Measurements from ENCODE around the gene ZNF326. TPM values are rescaled to one million over a fixed set of nuclear protein-coding genes. Genes with fewer than 3 reads are reported as not detected.

The ZNF326 gene
- total and polyA plus RNA-seq, 2 experiments from 2014 or later = 16.5 to 36.1 TPM

DNA sequence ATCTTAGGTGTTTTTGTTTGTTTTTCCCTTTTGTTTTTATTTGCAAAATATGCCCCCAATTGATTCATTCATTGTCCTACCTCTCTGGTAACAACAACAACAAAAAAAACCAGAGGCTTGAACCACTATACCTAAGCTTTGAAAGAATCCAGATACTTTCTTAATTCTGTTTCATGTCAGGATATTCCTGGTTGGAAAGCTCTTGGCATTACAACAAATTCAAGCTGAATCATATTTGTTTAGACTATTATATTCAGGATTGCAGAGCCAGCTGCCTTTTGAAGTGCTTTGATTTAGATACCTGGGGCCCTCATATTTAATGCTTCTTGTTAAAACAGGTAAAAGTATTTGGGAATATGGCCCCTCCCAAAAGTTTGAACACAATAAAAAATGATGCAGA is 22.9 kb upstream of the ZNF326 start:
- H3K27ac ChIP-seq = no peak overlapping the region
- TF ChIP-seq, protein P1, sequence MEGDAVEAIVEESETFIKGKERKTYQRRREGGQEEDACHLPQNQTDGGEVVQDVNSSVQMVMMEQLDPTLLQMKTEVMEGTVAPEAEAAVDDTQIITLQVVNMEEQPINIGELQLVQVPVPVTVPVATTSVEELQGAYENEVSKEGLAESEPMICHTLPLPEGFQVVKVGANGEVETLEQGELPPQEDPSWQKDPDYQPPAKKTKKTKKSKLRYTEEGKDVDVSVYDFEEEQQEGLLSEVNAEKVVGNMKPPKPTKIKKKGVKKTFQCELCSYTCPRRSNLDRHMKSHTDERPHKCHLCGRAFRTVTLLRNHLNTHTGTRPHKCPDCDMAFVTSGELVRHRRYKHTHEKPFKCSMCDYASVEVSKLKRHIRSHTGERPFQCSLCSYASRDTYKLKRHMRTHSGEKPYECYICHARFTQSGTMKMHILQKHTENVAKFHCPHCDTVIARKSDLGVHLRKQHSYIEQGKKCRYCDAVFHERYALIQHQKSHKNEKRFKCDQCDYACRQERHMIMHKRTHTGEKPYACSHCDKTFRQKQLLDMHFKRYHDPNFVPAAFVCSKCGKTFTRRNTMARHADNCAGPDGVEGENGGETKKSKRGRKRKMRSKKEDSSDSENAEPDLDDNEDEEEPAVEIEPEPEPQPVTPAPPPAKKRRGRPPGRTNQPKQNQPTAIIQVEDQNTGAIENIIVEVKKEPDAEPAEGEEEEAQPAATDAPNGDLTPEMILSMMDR (IDR thresholded peaks at IDR 0.05; ENCODE audit: low read depth, low read length) = no peak
- DNase-seq (ENCODE audit: low read depth in 1 of 2, low spot score in 1 of 2) = no peak
- H3K4me3 ChIP-seq = no peak overlapping the region
- peaks cover 3% of the 10 kb centered on the region for H3K4me1 ChIP-seq (ENCODE audit: low read depth)
- H3K9me3 ChIP-seq (ENCODE audit: low read depth) = no peaks in the 10 kb centered on the region
- no peaks in the 10 kb centered on the region for H3K27me3 ChIP-seq
- H3K36me3 ChIP-seq = no peaks in the 10 kb centered on the region

DNA sequence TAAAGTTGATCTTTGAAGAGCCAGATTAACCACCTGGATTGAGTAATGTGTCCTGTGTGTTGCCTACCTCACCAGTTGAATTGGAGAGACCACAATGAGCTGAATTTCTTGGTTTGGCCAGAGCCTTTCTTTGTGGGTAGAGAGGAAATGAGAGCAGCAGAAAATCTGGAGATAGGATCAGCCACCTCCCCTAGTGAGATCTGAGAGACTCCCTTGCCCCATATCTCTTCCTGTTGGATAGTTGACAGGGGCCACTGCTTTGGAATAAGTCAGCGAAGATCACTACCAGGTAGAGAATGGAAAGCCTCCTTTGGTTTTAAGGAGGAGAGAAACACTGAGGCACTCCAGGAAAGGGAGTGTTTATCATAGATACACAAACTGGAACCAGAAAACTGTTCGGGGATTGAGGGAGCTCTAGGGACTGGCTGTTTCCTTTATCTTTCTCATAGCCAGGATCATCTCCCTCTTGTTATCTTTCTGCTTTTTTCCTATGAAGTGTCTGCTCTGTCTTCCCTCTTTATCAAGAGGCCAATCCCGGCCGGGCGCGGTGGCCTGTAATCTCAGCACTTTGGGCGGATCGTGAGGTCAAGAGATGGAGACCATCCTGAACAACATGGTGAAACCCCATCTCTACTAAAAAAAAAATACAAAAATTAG is 21.3 kb upstream of the ZNF326 start:
- Histone ChIP-seq H3K36me3 (no peaks in the 10 kb centered on the region), H3K4me1 (ENCODE audit: low read depth) (peaks cover 3% of the 10 kb centered on the region), H3K9me3 (ENCODE audit: low read depth) (no peaks in the 10 kb centered on the region), H3K27me3 (no peaks in the 10 kb centered on the region), H3K4me3 (no peak overlapping the region), H3K27ac (no peak overlapping the region)
- TF ChIP-seq, protein P1 (IDR thresholded peaks at IDR 0.05; ENCODE audit: low read depth, low read length) = no peak
- DNase-seq (ENCODE audit: low read depth in 1 of 2, low spot score in 1 of 2) = no peak

DNA sequence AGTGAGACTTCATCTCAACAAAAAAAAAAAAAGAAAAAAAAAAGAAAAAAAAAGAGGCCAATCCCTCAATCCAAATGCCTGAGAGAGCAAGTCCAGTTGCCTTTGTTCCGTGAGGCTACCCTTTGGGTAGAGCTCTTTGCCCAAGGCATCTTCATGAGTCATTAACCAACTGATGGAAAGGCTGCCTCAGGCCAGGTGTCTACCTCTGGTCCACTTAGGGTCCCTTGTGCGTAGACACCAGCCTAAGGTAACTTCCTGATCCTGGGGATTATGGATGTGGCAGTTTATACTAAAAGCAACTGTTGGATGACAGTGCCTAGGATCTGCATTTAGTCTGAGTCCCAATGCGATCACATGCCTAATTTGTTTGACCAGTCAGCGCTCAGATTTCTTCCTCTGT is 20.7 kb upstream of the ZNF326 start:
- H3K4me3 ChIP-seq = no peak overlapping the region
- no peaks in the 10 kb centered on the region for H3K27me3 ChIP-seq
- H3K4me1 ChIP-seq (ENCODE audit: low read depth) = peaks cover 3% of the 10 kb centered on the region
- no peaks in the 10 kb centered on the region for H3K36me3 ChIP-seq
- H3K9me3 ChIP-seq (ENCODE audit: low read depth) = no peaks in the 10 kb centered on the region
- DNase-seq (ENCODE audit: low read depth in 1 of 2, low spot score in 1 of 2) = no peak
- no peak overlapping the region for H3K27ac ChIP-seq
- TF ChIP-seq, protein P1 (IDR thresholded peaks at IDR 0.05; ENCODE audit: low read depth, low read length) = no peak

DNA sequence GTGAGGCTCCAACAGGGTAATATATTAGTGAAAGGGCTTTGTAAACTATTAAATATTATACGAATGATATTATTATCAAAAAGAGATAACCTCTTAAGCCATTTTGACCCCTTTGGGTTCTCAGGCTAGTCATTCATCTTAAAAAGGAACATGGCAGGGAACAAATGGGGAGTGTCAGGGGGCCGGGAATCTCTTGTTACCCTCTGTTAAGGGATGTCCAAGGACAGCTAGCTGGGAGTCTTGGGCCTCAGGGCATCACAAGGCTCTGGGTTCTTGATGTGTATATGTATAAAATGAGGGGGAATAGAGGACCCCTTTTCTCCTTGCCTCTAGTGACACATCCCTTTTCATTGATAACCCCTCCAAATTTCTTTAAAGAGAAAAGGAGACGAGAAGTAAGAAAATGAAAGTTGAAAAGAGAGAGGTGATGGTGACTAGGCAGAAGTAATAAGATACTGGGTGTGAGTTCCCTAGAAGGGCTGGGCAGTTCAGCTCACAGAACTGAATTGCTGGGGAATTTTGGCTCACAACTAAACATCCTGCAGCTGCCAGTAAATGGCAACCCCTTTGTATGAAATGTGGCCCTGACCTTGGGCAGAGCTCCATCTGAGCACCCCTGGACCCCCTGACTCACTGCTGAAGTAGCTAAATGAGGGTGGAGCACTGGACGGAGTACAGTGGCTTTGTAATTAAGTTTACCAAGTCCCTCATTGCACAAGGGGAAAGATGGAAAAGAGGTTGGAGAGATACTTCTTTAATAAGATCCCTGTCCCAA is 20.0 kb upstream of the ZNF326 start:
- TF ChIP-seq, protein P1 (IDR thresholded peaks at IDR 0.05; ENCODE audit: low read depth, low read length) = no peak
- H3K4me1 ChIP-seq (ENCODE audit: low read depth) = peaks cover 3% of the 10 kb centered on the region
- no peaks in the 10 kb centered on the region for H3K27me3 ChIP-seq
- no peaks in the 10 kb centered on the region for H3K36me3 ChIP-seq
- H3K9me3 ChIP-seq (ENCODE audit: low read depth) = no peaks in the 10 kb centered on the region
- no peak overlapping the region for H3K4me3 ChIP-seq
- H3K27ac ChIP-seq = no peak overlapping the region
- DNase-seq (ENCODE audit: low read depth in 1 of 2, low spot score in 1 of 2) = peak in 1 of 2 donors; percentile 75

DNA sequence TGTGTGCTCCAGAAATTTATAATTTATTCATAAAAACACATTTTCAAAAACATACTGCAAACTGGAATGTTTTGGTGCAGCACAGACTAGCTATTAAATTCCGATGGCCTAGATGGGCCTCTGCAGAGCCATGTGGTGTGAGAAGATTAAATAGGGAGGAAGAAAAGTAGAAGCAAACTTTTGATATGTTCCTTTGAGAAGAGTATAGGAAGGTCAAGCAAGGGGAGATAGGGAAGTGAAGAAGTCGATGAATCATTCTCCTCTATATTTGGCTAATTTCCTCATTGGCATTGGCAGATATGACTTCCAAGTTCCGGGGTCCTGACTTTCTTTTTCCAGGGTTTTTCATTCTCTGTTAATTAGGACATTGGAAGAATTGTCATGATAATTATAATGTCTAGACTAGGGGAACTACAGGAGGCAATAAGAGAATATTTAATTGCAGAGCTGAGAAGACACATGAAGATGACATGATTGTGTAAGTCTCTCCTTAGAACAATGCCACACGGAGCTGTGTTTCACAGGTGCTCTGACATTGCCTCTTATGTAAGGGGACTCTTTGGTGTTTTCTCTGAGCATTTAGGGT is 19.3 kb upstream of the ZNF326 start:
- DNase-seq (ENCODE audit: low read depth in 1 of 2, low spot score in 1 of 2) = no peak
- no peak overlapping the region for H3K27ac ChIP-seq
- TF ChIP-seq, protein P1 (IDR thresholded peaks at IDR 0.05; ENCODE audit: low read depth, low read length) = no peak
- no peaks in the 10 kb centered on the region for H3K9me3 ChIP-seq (ENCODE audit: low read depth)
- H3K4me1 ChIP-seq (ENCODE audit: low read depth) = peaks cover 3% of the 10 kb centered on the region
- no peaks in the 10 kb centered on the region for H3K27me3 ChIP-seq
- no peak overlapping the region for H3K4me3 ChIP-seq
- H3K36me3 ChIP-seq = no peaks in the 10 kb centered on the region

All from cardiac muscle cell (in vitro differentiated cells and primary cell).